Neural cell (in vitro differentiated cells): Measurements from ENCODE around the gene TFG.

ENCODE experiments used
- CTCF ChIP-seq: fragments of 450-650 bp; IDR thresholded peaks from 2 replicates; pipeline ENCODE4 v1.5.1; 2014; ENCODE audit warnings: antibody characterized with exemption, mild to moderate bottlenecking, moderate library complexity; ENCODE audit not compliant: poor library complexity, severe bottlenecking
- EP300 ChIP-seq: fragments of 450-650 bp; conservative IDR thresholded peaks from 2 replicates; pipeline ENCODE4 v1.6.1; 2014; ENCODE audit warnings: antibody characterized with exemption, mild to moderate bottlenecking, moderate library complexity; ENCODE audit not compliant: poor library complexity, severe bottlenecking
- EZH2 ChIP-seq: fragments of 200-600, 300-800 bp; shearing (Covaris generic), sonication (generic); IDR thresholded peaks from 2 replicates; pipeline ENCODE4 v1.6.1; 2014; ENCODE audit warnings: antibody characterized with exemption, low read length, borderline replicate concordance, mild to moderate bottlenecking; ENCODE audit not compliant: insufficient read depth, poor library complexity, severe bottlenecking
- POLR2AphosphoS5 ChIP-seq: IDR thresholded peaks from 2 replicates; pipeline ENCODE4 v1.6.1; 2012
- RAD21 ChIP-seq: fragments of 450-650 bp; conservative IDR thresholded peaks from 2 replicates; pipeline ENCODE4 v1.6.1; 2014; ENCODE audit warnings: antibody characterized with exemption, mild to moderate bottlenecking, moderate library complexity
- SMC3 ChIP-seq: fragments of 450-650 bp; conservative IDR thresholded peaks from 2 replicates; pipeline ENCODE4 v1.6.1; 2014; ENCODE audit warnings: antibody characterized with exemption, mild to moderate bottlenecking, moderate library complexity; ENCODE audit not compliant: poor library complexity
- TF ChIP-seq, protein P1 (sequence below): IDR thresholded peaks from 2 replicates; pipeline ENCODE4 v1.6.1; 2012; ENCODE audit warnings: borderline replicate concordance

- no peak for TF ChIP-seq CTCF
- no peak for TF ChIP-seq SMC3
- TF ChIP-seq EZH2: no peak
- TF ChIP-seq POLR2AphosphoS5: no peak
- TF ChIP-seq, protein P1, sequence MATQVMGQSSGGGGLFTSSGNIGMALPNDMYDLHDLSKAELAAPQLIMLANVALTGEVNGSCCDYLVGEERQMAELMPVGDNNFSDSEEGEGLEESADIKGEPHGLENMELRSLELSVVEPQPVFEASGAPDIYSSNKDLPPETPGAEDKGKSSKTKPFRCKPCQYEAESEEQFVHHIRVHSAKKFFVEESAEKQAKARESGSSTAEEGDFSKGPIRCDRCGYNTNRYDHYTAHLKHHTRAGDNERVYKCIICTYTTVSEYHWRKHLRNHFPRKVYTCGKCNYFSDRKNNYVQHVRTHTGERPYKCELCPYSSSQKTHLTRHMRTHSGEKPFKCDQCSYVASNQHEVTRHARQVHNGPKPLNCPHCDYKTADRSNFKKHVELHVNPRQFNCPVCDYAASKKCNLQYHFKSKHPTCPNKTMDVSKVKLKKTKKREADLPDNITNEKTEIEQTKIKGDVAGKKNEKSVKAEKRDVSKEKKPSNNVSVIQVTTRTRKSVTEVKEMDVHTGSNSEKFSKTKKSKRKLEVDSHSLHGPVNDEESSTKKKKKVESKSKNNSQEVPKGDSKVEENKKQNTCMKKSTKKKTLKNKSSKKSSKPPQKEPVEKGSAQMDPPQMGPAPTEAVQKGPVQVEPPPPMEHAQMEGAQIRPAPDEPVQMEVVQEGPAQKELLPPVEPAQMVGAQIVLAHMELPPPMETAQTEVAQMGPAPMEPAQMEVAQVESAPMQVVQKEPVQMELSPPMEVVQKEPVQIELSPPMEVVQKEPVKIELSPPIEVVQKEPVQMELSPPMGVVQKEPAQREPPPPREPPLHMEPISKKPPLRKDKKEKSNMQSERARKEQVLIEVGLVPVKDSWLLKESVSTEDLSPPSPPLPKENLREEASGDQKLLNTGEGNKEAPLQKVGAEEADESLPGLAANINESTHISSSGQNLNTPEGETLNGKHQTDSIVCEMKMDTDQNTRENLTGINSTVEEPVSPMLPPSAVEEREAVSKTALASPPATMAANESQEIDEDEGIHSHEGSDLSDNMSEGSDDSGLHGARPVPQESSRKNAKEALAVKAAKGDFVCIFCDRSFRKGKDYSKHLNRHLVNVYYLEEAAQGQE: no peak
- TF ChIP-seq EP300: no peak
- TF ChIP-seq RAD21: no peak
These were observed 17.4 kb downstream of the TFG start for GRCh38 chr3:100726706-100727105.
